GM18508 (cell line): ENCODE results near the gene CD79B.

Experiments
- ATAC-seq: cut with Tn5 transposase; IDR thresholded peaks from one replicate; pipeline ENCODE4 v1.9.1; 2021; ENCODE audit warnings: moderate number of reproducible peaks; ENCODE audit not compliant: insufficient read depth, unreplicated experiment

The CD79B gene

DNA sequence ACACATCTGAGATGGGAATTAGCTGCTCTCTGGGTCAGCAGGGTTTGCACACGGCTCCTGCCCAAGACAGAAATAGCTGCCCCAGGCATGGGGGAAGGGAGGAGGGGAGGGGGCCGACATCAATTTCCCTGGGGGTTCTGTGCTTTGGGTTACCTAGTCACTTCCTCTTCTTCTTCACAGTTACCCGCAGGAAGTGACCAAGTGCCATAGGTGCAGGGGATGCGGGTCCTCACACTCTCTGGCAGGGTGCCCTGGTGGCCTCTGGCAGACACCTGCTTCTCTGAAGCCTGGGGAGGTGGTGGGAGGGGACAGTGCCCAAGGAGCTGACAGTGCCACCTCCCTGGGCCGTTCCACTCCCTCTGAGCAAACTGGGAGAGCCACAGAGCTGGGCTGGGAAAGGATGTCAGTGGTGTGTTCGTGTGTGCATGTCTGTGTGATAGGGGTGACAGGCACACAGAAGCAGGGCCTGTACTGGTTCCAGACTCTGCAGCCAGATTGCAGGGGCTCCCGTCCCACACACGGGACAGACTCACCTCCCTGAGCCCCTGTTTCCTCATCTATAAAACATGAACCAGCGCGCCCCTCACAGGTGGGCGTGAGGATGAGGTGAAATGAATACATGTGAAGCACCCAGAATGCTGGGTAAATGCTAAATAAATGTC lies 22.4 kb upstream of the CD79B start:
- ATAC-seq = no peak

DNA sequence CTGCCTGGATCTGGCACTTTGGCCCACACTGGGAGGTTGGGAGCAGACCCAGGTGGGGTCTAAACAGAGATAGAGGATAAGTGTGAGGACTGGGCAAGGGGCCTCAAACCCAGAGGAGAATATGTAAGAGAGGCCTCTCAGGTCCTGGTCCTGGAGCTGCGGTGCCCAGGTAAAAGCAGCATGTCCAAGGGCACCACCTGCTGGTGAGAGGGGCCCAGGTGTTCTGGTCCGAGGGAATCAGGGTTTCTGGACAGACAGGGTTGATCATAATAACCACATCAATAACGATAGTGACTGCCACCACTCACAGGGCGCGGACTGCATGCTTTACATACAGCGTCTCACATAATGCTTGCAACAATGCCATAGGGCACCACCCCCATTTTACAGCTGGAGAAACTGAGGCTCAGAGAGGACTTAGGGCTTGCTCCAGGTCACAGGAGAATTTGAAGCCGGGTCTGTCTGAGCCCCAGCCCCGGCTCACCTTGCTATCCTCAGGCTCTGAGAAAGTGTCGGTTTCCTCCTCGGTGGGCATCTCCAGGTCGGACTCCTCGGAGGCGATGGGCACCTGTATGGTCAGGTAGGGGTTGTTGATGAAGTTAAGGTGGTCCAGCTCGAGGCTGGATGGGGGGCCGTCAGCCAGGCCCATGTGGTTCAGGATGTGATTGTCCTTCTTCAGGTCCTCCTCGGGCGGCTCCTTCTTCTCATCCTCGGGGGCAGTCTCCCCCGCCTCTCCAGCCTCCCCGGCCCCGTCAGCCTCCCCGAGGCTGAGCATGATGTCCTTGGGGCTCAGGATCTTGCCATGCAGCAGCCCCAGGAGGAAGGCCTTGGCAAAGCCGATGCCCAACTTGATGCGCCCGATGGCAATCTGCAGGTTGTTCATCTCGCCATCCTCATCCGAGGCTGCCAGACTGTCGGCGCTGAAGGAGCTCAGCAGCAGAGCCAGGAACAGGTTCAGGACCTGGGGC lies 19.1 kb upstream of the CD79B start:
- ATAC-seq = no peak

DNA sequence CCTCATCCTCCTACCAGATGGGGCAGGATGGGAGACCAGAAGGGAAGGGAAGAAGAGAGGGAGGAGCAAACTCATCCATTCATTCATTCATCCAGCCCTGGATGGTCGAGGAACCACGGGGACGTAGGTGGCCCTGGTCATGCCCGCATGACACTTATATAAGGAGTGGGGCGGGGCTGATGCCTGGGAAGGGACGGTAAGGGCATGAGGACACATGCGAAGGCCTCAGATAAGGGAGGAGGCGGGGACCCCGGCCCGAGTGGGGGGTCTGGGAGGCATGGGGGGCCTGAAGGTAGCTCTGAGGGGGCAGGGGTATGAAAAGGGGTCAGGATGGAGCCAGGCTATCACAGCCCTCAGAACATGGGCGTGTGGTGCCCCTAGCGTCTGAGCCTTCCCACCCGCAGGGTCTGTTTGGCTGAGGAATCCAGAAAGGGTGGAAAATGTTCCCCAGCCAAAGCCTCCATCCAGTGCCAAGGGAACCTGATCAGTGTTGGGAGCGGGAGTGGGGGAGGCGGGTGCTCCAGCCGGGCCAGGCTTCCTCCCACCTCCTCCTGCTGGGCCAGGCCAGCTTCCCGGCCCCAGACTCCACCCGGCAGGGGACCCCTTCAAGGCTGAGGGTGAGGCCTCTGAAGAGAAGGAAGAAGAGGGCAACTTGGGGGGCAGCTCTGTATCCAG lies 17.6 kb upstream of the CD79B start:
- no peak for ATAC-seq

DNA sequence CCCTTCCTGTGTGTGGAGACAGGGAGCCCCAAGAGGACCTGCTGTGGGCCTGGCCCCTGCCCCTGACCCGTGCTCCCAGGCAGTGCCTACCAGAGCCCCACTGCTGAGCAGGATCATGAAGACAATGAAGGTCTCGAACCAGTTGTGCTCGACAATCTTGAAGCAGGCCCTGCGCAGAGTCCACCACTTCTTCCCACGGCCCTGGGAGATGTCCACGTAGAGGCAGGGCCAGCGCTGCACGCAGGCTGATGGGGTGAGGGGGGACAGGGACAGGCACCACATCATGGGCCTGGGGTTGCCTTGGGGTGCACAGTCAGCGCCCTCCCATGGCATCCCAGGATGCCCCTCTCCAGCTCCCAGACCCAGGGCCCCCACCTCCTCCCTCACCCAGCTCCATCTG lies 16.4 kb upstream of the CD79B start:
- no peak for ATAC-seq

DNA sequence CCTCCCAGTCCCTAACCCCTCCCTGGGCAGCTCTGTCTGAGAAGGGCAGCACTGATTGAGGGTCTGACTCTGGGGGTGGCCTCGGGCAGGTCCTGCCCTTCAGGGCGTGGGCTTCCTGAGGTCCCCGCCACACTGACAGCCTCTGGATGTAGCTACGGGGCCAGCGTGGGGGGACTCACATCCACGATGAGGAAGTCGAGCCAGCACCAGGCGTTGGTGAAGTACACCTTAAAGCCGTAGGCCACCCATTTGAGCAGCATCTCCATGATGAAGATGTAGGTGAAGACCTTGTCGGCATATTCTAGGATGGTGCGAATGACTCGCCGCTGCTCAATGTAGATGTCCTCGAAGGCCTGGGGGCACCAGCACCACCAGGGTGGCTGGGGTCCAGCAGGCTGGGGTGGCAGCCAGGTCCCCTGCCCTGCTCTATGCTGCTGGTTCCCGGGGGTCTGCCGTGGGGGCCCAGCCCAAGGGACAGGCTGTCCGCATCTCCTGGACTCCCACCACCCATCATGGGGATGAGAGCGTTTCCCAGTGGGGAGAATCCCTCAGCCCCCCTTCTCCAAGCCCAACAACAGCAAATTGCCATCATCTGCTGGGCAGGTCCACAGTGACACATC lies 15.7 kb upstream of the CD79B start:
- no peak for ATAC-seq

DNA sequence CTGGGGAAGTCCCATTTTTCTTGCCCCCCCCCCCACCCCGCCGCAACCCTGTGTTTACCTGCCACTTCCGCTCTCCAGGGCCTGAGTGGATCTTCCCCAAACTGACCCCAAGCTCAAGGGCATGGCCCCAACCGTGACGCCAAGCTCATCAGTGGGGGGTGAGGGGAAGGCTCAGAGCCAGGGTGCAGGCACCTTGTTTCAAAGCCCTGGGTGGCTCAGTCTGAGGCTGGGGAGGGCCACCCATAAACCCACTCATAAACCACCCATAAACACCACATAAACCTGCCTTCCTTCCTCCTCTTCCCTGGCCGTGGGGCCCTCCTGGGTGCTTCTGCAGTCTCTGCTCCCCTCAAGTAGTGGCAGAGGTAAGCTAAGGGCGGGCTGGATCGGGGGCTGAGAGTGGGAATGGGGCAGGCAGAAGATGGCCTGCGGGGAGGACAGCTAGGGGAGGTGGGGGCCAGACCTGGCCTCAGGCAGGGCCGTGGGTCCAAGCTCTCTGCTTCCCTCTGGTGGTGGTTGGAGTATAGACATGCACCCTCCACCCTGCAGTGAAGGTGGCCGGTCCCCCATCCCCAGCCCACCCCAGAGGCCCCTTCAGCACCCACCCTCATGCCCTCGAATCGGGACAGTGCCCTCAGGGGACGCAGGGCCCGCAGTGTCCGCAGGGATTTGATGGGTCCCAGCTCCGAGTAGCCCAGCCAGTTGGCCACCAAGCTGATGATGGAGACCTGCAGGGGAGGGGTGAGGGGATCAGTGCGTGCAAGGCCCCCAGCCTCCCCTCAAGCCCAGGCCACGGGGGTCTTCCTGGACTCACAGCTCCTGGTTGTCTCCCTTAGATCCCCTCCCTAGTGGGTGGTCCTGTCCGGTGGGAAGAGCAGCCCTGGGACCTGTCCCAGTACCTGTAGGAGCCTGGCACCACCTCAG lies 14.6 kb upstream of the CD79B start:
- no peak for ATAC-seq

DNA sequence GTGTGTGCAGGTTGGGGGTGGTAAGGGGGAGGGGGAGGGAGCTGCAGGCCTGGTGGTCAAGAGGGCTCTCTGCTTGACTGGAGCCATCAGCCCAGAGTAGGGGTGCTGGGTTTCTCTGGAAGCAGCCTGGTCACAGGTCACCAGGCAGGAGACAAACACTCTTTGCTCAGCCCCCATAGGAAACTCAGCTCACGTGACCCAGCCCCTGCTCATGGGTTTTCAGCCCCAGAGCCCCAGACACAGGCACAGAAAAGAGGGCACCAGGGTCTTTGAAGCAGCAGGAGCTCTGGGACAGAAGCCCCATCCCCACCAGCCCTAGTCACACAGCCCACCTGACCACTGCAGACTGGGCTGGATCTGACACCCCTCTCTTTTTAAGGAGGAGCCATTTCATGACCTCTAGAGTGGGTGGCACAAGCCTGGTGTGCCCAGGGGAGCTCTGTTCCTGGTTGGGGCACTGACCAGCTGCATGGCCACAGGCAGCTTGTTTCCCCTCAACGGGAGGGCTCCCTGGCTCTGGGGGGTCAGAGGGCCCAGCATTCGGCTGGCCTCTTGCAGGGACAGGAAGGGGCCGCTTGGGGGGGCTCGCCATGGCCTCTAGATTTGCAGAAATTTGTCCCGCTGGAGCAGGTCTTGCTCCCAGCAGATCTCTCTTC lies 13.8 kb upstream of the CD79B start:
- no peak for ATAC-seq

DNA sequence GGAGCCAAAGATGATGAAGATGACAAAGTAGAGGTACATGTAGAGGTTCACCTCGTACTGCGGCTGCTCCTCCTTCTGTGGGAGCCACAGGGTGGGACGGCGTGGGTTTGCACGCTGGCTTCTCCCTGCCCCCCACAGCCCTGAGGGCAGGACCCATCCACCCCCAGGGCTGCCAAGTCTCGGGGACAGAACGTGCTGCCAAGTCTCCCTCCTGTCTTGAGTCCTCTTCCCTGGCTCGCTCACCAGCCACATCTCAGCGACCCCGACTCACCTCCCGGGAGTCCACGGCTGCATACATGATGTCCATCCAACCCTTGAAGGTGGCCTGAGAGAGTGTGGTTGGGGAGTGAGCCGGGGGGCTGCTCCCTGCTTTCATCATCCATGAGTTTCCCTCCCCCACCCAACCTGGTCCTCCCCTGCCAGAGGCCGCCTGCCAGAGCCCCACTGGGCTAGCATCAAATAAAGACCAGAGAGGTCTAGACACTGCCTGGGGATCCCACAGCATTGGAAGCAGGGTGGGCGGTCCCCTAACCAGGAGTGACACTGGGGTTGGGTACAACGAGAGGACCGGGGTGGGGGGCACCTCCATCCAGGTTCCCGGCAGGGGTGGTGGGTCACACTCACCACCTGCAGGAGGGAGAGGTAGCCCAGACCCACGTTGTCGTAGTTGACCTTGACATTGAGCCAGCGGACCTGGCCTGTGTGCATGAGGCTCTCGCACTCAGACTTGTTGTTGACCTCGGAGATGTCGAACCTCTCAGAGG lies 12.8 kb upstream of the CD79B start:
- ATAC-seq = no peak

DNA sequence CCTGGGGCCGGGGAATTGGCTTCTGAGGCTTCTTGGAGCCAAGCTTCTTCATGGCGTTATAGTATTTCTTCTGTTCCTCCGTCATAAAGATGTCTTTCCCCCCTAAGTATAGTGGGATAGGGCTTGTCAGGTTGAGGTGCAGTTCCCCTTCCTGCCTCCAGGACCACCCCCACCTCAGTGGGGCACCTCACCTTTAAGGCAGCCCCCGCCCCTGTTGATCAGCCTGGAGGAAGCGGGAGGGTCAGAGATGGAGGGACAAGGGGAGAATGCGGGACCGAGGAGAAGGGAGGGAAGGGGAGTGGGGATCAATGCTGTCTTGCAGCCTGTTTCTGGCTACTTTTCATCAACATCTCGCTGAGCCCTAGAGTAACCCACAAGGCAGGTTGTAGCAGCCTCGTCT lies 11.6 kb upstream of the CD79B start:
- ATAC-seq = no peak

DNA sequence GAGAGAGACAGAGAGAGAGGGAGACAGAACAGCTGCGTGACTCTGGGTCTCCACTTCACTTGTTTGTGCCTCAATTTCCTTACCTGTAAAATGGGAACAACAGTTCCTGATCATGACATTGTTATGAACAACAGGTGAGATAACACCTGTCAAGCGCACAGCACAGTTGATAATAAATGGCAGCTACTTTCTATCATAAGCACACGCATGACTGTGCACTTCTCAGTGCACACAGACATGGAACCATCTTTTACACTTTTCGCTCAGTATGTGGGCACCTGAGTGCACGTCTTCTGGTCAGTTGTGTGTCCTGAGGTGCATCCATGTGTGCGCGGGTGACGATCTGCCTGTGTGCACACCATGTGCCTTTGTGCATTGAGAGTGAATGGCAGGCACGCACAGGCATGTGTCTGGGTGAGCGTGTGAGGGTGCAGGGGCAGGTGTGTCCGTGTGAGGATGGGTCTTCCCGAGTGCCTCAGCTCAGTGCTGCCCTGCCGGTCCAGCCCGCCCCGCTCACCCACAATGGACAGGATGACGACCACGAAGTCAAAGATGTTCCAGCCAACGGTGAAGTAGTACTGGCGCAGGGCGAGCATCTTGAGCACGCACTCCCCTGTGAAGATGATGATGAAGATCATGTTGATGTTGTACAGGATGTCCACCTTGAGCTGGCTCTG lies 10.3 kb upstream of the CD79B start:
- ATAC-seq = no peak

DNA sequence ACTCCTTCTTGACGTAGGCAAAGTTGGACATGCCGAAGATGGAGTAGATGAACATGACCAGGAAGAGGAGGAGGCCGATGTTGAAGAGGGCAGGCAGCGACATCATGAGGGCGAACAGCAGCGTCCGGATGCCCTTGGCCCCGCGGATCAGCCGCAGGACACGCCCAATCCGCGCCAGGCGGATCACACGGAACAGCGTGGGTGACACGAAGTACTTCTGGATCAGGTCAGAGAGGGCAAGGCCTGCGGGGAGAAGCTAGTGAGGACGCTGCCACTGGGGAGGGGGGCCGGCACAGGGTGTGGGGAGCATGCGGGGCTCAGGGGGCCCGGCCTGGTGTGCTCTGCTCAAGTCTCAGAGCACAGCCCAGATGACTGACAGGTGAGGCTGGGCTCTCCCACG lies 9.6 kb upstream of the CD79B start:
- no peak for ATAC-seq

DNA sequence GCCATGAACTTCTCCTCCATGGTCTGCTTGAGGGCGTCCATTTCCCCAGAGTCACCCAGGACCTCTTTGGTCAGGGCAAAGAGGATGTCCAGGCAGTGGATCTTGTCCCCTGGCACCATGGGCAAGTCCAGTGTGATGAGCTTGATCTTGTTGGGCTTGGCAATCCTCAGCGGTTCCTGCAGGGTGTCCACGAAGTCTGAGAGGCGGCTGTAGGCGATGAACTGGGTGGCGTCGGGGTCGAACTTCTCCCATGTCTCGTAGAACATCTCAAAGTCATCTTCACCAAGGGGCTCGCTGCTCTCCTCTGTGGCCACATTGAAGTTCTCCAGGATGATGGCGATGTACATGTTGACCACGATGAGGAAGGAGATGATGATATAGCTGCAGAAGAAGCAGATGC lies 9.0 kb upstream of the CD79B start:
- no peak for ATAC-seq

DNA sequence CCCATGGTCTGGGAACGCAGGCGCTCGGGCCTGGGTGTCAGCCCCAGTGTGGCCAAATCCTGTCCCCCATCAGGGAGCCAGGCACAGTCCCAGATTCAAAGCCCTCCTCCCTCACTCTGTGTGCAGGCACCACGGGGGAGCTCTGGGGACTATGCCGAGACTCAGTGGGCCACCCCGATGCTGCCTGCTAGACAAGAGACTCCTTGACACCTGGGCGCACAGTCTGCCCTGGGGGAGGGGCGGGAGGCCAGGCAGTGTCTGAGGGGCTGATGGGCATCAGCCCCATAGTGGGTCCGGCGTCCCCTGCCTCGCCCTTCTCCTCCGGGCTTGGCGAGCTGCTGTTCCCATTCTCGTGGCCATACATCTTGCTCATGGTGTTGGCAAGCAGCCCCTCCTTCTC lies 8.5 kb upstream of the CD79B start:
- no peak for ATAC-seq

DNA sequence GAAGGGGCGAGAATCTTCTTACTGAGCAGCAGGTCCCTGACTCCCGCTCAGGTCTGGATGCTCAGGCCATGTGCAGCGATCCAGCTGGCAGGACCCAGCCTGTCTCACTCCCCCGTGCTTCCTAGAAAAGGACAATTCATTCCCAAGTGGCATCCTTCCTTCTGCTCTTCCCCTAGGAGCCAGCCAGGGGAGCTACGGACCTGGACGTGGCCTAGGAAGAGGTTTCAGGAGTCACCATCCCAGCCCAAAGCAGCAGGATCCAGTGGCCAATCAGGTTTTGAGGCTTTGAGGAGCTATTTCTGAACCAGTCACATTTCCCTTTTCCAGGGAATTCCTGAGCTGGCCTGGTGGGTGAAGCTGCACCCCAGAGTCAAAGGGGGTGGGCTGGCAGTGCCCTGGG lies 7.8 kb upstream of the CD79B start:
- ATAC-seq = no peak

DNA sequence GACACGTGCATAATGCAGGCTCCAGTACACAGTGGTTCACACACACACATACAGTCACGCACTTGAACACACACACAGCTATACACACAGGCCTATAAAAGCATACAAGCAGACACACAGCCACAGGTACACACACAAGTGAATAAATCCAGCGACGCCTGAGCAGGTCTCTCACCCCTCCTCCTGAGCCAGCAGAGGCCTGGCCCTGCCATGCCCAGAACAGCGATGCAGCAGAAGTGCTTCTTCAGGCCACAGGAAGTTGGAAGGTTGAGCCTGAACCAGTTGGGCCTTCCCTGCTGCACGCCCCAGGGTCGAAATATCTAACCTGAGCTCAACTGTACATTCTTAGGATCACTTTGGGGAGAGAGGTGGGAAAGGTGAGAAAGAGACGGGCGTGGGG lies 7.3 kb upstream of the CD79B start:
- no peak for ATAC-seq

DNA sequence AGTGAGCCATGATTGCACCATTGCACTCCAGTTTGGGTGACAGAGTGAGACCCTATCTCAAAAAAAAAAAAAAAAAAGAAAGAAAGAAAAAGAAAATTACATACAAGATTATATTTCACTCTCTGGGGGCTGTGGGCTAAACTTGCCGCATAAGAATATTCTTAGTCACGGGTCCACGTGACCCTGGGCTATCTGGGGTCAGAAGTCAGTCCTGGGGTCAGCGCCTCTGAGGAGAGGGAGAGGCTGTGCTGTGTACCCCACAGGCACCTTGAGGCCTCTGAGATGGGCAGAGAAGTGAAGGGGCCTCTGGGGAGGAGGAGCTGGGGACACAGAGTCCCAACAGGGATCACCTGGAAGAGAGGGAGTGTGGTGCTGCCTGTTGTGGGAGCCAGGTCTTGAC lies 5.8 kb upstream of the CD79B start:
- ATAC-seq = no peak

DNA sequence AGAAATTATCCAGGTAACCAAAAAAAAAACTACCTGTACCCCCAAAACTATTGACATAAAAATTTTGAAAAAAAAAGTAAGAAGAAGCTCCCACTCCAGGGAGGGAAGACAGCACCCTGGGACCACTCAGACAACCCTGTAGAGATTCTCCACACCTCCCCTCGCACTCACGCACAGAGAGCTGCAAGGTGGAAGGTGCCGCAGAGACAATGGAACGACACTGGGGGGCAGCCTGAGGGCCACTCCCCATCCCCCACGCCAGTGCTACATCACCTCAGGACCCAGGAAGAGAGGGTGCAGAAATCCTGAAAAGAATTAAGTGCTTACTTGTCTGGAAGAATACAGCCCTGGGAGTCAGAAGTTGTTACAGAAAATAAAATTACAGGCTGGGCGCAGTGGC lies 5.2 kb upstream of the CD79B start:
- no peak for ATAC-seq
